KG1 (cell line): ENCODE results near the gene HMGCS1.
"Not testable (repeated sequence)": the region's sequence is repeated elsewhere in the genome, so short reads cannot be mapped to it uniquely, and the experiment has no call there.

Experiments
- DNase-seq: peaks from one replicate; lab custom pipeline; 2025; lab: John Stamatoyannopoulos, UW

HMGCS1 gene

GRCh38 chr5:43312076-43312661 is 1.0 kb downstream of the HMGCS1 start:
- DNase-seq, result no peak

- no peak for DNase-seq
These were observed 3.6 kb downstream of the HMGCS1 start for GRCh38 chr5:43309637-43310036.

- no peak for DNase-seq
These were observed 4.1 kb downstream of the HMGCS1 start for GRCh38 chr5:43309122-43309521.

GRCh38 chr5:43306954-43307353 is 6.3 kb downstream of the HMGCS1 start:
- not testable (repeated sequence) for DNase-seq

GRCh38 chr5:43305948-43306565 is 7.2 kb downstream of the HMGCS1 start:
- peak; percentile 10 for DNase-seq

GRCh38 chr5:43304525-43304924 is 8.7 kb downstream of the HMGCS1 start:
- DNase-seq, result no peak

GRCh38 chr5:43303242-43303641 is 10.0 kb downstream of the HMGCS1 start:
- no peak for DNase-seq

- DNase-seq, result no peak
These were observed 10.7 kb downstream of the HMGCS1 start for GRCh38 chr5:43302481-43302880.

GRCh38 chr5:43301653-43302091 is 11.5 kb downstream of the HMGCS1 start:
- DNase-seq, result no peak

- no peak for DNase-seq
These were observed 13.1 kb downstream of the HMGCS1 start for GRCh38 chr5:43300112-43300511.

- no peak for DNase-seq
These were observed 14.8 kb downstream of the HMGCS1 start for GRCh38 chr5:43298443-43298842.

- no peak for DNase-seq
These were observed 16.4 kb downstream of the HMGCS1 start for GRCh38 chr5:43296835-43297234.

- DNase-seq, result no peak
These were observed 18.0 kb downstream of the HMGCS1 start for GRCh38 chr5:43295202-43295601.

GRCh38 chr5:43294226-43294625 is 19.0 kb downstream of the HMGCS1 start:
- DNase-seq, result no peak

- no peak for DNase-seq
These were observed 22.5 kb downstream of the HMGCS1 start for GRCh38 chr5:43290726-43291125.

- DNase-seq, result no peak
These were observed 24.9 kb downstream of the HMGCS1 start for GRCh38 chr5:43288269-43288831.

- DNase-seq, result no peak
These were observed 25.7 kb downstream of the HMGCS1 start for GRCh38 chr5:43287493-43287892.

GRCh38 chr5:43286623-43287022 is 26.6 kb downstream of the HMGCS1 start:
- no peak for DNase-seq

GRCh38 chr5:43281840-43282658 is 31.2 kb downstream of the HMGCS1 start:
- no peak for DNase-seq

- no peak for DNase-seq
These were observed 33.5 kb downstream of the HMGCS1 start for GRCh38 chr5:43279548-43280274.

GRCh38 chr5:43275391-43275790 is 37.8 kb downstream of the HMGCS1 start:
- DNase-seq, result no peak

- DNase-seq, result no peak
These were observed 38.6 kb downstream of the HMGCS1 start for GRCh38 chr5:43274435-43275114.
